Right atrium auricular region (tissue), 2 donors: ENCODE data around the gene CGB8. TPM values are rescaled to one million over a fixed set of nuclear protein-coding genes. Genes with fewer than 3 reads are reported as not detected.
"Not testable (repeated sequence)": the region's sequence is repeated elsewhere in the genome, so short reads cannot be mapped to it uniquely, and the experiment has no call there.

Experiments
- DNase-seq: peaks from one replicate; pipeline ENCODE4 v3.0.0-alpha.2; 2019; ENCODE audit warnings: low spot score
- H3K27ac ChIP-seq, 2 donors: fragments of 200-600 bp; sonication (generic); 1 replicate in 1 of 2; 2 replicates in 1 of 2; pipeline ENCODE4 v1.5.1; 2016 to 2019
- H3K27me3 ChIP-seq, 2 donors: fragments of 200-600 bp; sonication (generic); one replicate each; pipeline versions ENCODE4 v1.5.1 to v1.6.0; 2017 to 2019
- H3K36me3 ChIP-seq: fragments of 200-600 bp; sonication (generic); one replicate; pipeline ENCODE4 v1.5.1; 2016
- H3K4me1 ChIP-seq, 2 donors: fragments of 200-600 bp; sonication (generic); one replicate each; pipeline versions ENCODE4 v1.5.1 to v1.6.0; 2017 to 2019
- H3K4me3 ChIP-seq, 2 donors: fragments of 200-600 bp; sonication (generic); 1 replicate in 1 of 2; 2 replicates in 1 of 2; pipeline ENCODE4 v1.5.1; 2017 to 2019; ENCODE audit warnings: mild to moderate bottlenecking in 1 of 2, moderate library complexity in 1 of 2
- H3K9me3 ChIP-seq, 2 donors: fragments of 200-600 bp; sonication (generic); one replicate each; pipeline ENCODE4 v1.5.1; 2019
- CTCF ChIP-seq, 2 donors: fragments of 200-600 bp; sonication (generic); IDR thresholded peaks; one replicate each; pipeline ENCODE4 v1.5.1; 2019; ENCODE audit warnings: antibody characterized with exemption in 2 of 2
- total RNA-seq, 2 donors: library from RNA; depleted of rRNA; stranded (reverse); fragments of >200 nt; gene quantifications; one replicate each; pipeline ENCODE4 v1.1.0, GENCODE V29; 2016

The CGB8 gene
- total RNA-seq, 2 donors from 2014 or later, result not detected

DNA sequence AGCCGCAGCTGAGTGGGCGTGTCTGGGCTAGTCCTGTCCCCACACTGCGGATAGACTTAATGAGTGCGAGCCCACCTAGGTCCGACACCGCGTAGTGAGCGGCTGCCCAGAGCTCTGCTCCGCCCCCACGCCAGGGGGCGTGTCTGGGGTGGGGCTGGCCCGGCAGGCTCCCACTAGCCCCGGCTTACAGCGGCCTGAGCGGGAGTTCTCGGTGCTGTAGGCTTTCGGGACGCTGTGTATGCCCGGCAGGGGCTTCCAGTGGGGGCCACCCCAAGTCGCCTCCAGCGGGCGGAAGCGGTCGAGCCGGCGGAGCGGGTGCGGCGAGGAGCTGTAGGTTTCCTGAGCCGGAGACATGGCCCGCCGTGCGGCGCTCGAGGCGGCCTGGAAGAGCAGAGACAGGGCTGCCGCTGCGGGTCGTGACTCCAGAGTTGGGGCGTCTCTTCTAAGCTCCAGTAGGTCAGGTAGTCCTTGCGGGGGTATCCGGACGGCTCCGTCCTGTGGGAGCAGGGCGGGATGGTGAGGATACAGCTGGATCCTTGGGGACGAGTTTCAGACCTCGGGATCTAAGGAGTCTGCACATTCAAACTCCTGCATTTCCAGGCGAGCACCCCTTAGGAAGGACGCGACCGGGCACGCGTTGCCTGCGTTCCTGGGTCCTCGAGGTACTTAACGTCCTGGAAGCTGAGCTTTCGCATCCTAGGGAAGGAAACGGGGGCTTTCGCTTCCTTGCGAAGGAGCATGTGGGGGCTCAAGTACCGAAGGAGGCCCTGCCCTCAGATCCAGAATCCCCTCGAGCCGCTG, 7.4 kb upstream of the CGB8 start:
- Histone ChIP-seq H3K36me3 (no peaks in the 10 kb centered on the region), H3K9me3 (no peaks in the 10 kb centered on the region), H3K27ac (peak overlapping the region in 1 of 2 donors; percentile 35), H3K4me3 (peak overlapping the region; percentile 38 to 51), H3K4me1 (peaks cover 0 to 19% of the 10 kb centered on the region in 2 donors), H3K27me3 (no peaks in the 10 kb centered on the region)
- no peak for DNase-seq
- peak; percentile 26 to 68 for TF ChIP-seq CTCF (IDR thresholded peaks at IDR 0.05)

DNA sequence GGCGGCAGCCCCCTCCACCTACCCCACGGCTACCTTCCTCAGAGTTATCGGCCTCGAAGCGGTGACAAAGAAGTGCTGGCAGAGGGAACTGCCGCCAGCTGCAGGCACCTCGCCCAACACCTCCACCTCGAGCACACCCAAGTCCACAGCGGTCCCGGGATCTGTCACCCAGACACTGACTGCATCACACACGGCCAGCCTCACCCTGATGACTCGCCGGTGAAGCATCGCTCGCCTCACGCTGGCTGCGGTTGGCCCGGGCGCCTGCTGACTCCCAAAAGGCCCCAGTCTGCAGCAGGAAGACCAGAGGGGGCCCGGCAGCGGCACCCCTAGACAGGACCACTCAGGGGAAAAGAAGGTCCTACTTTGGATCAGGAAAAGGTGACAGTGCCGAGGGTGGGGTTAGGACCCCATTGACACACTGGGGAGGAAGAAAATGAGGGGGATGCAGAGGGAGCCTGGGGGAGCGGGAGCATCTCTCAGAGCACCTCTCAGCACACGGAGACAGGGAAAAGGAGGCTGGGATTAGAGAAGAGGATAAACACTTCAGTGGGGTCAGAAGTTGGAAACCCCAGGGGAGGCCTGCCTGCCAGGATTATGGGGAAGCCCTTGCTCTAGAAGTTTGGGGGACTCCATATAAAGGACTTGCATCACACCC, 1.6 kb upstream of the CGB8 start:
- H3K4me3 ChIP-seq, result not testable (repeated sequence)

DNA sequence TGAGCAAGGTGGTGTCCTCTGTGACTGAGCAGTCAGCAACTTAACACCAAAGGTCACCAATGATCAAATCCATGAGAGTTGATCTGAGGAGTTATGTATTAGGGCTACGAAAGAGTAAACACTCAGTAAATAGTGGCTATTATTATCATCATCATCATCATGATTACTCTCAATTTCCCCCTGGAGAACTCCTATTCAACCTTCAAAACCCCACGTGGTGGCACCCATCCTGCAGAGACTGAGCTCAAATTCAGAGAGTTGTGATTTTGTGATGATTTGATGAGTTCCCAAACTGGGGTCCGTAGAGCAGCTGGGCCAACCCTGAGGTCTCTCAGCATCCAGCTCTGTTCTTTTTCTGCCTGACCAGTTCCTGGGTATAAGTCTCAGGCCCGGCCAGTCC, 923 bp upstream of the CGB8 start:
- not testable (repeated sequence) for H3K9me3 ChIP-seq, H3K36me3 ChIP-seq, H3K27me3 ChIP-seq, H3K4me1 ChIP-seq, H3K4me3 ChIP-seq, DNase-seq, H3K27ac ChIP-seq

More for the DNA sequence above, 1.6 kb upstream of the CGB8 start:
- H3K36me3 ChIP-seq, H3K4me1 ChIP-seq, DNase-seq, H3K9me3 ChIP-seq, H3K27ac ChIP-seq, H3K27me3 ChIP-seq: not testable (repeated sequence)

DNA sequence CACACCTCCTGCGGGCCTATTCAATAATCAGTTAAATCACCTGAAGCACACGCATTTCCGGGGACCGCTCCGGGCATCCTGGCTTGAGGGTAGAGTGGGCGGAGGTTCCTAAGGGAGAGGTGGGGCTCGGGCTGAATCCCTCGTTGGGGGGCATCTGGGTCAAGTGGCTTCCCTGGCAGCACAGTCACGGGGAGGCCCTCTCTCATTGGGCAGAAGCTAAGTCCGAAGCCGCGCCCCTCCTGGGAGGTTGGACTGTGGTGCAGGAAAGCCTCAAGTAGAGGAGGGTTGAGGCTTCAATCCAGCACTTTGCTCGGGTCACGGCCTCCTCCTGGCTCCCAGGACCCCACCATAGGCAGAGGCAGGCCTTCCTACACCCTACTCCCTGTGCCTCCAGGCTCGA, 5.4 kb downstream of the CGB8 start, which contains the start of gene CGB5:
TSS of gene CGB5 (plus strand) at position 301 of the 400 bp plus-strand sequence. CDS start 362 bp downstream, outside the sequence.
- H3K9me3 ChIP-seq, H3K27ac ChIP-seq, H3K4me3 ChIP-seq, H3K27me3 ChIP-seq, DNase-seq, H3K36me3 ChIP-seq, H3K4me1 ChIP-seq: not testable (repeated sequence)

- H3K27me3 ChIP-seq, H3K4me1 ChIP-seq, H3K27ac ChIP-seq, DNase-seq, H3K9me3 ChIP-seq, H3K36me3 ChIP-seq, H3K4me3 ChIP-seq: not testable (repeated sequence)
Observed at GRCh38 chr19:49042666-49043065, 6.2 kb downstream of the CGB8 start.

DNA sequence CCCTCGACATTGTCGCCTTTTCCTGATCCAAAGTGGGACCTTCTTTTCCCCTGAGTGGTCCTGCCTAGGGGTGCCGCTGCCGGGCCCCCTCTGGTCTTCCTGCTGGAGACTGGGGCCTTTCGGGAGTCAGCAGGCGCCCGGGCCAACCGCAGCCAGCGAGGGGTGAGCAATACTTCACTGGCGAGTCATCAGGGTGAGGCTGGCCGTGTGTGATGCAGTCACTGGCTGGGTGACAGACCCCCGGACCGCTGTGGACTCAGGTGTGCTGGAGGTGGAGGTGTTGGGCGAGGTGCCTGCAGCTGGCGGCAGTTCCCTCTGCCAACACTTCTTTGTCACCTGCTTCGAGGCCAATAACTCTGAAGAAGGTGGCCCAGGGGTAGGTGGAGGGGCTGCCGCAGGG, 6.7 kb downstream of the CGB8 start:
- DNase-seq, result no peak
- H3K36me3 ChIP-seq, result no peaks in the 10 kb centered on the region
- no peak overlapping the region for H3K27ac ChIP-seq
- no peaks in the 10 kb centered on the region for H3K27me3 ChIP-seq
- no peak for TF ChIP-seq CTCF (IDR thresholded peaks at IDR 0.05)
- H3K4me3 ChIP-seq, result no peak overlapping the region
- H3K9me3 ChIP-seq, result no peaks in the 10 kb centered on the region
- H3K4me1 ChIP-seq, result no peaks in the 10 kb centered on the region

DNA sequence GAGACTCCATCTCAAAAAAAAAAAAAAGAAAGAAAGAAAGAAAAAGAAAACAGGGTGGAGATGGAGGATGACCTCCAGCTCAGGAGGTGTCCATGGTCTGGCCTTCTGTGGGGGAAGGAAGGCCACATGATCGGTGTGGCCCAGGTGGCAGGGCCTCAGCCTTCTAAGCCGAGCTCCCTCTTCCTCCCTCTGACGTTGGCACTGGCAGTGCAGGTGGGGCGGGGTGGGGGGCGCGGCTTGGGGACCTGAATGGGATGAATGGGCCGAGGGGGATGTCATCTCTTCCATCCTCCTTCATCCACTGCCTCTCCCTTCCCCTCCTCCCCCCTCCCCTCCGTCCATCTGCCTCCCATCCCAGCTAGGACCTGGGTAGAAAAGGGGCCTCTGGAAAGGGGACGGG, 9.2 kb downstream of the CGB8 start:
- not testable (repeated sequence) for H3K36me3 ChIP-seq

DNA sequence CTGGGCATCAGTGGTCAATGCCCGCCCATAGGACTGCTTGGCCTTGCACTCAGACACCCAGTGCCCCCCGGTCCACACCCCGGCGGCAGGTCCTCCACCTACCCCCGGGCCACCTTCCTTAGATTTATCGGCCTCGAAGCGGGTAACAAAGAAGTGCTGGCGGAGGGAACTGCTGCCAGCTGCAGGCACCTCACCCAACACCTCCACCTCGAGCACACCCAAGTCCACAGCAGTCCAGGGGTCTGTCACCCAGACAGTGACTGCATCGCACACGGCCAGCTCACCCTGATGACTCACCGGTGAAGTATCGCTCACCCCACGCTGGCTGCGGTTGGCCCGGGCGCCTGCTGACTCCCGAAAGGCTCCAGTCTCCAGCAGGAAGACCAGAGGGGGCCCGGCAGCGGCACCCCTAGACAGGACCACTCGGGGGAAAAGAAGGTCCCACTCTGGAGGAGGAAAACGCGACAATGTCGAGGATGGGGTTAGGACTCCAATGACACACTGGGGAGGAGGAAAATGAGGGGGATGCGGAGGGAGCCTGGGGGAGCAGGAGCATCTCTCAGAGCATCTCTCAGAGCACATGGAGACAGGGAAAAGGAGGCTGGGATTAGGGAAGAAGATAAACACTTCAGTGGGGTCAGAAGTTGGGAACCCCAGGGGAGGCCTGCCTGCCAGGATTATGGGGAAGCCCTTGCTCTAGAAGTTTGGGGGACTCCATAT, 10.2 kb downstream of the CGB8 start:
- not testable (repeated sequence) for DNase-seq, H3K27me3 ChIP-seq, H3K36me3 ChIP-seq, H3K4me1 ChIP-seq, H3K4me3 ChIP-seq, H3K9me3 ChIP-seq, H3K27ac ChIP-seq

More for the DNA sequence above, 9.2 kb downstream of the CGB8 start:
- not testable (repeated sequence) for H3K27ac ChIP-seq, H3K4me3 ChIP-seq, H3K4me1 ChIP-seq, H3K9me3 ChIP-seq, DNase-seq, H3K27me3 ChIP-seq

DNA sequence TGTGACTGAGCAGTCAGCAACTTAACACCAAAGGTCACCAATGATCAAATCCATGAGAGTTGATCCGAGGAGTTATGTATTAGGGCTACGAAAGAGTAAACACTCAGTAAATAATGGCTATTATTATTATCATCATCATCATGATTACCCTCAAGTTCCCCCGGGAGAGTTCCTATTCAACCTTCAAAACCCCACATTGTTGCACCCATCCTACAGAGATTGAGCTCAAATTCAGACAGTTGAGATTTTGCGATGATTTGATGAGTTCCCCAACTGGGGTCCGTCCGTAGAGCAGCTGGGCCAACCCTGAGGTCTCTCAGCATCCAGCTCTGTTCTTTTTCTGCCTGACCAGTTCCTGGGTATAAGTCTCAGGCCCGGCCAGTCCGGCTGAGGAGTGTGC, 10.8 kb downstream of the CGB8 start:
- H3K4me1 ChIP-seq, DNase-seq, H3K36me3 ChIP-seq, H3K4me3 ChIP-seq, H3K27ac ChIP-seq, H3K27me3 ChIP-seq, H3K9me3 ChIP-seq: not testable (repeated sequence)
